Fibroblast of mammary gland (primary cell): ENCODE data around the gene TMTC3.
A peak's percentile ranks its signal among the peaks of the same experiment; 100 is the strongest.

ENCODE experiments used
- DNase-seq: peaks from one replicate; pipeline ENCODE4 v3.0.0-alpha.2; 2010; ENCODE audit warnings: low read depth
- H3K4me3 ChIP-seq: 2 replicates; pipeline ENCODE4 v1.5.1; 2011; ENCODE audit warnings: low read depth, mild to moderate bottlenecking, low read length, moderate library complexity; ENCODE audit not compliant: control insufficient read depth
- CTCF ChIP-seq: conservative IDR thresholded peaks from 2 replicates; pipeline ENCODE4 v1.5.1; 2011; ENCODE audit warnings: low read depth, low read length, inconsistent platforms; ENCODE audit not compliant: control insufficient read depth, insufficient read depth

TMTC3 gene

GRCh38 chr12:88144037-88144436, 1.9 kb downstream of the TMTC3 start:
- TF ChIP-seq CTCF: no peak
- DNase-seq: no peak
- no peak overlapping the region for H3K4me3 ChIP-seq

- TF ChIP-seq CTCF: no peak
- no peak overlapping the region for H3K4me3 ChIP-seq
- DNase-seq: no peak
Observed at GRCh38 chr12:88144546-88145468, 2.7 kb downstream of the TMTC3 start.

- no peak overlapping the region for H3K4me3 ChIP-seq
Observed at GRCh38 chr12:88145567-88146505, 3.7 kb downstream of the TMTC3 start.

GRCh38 chr12:88150063-88150462, 8.0 kb downstream of the TMTC3 start:
- DNase-seq: no peak
- H3K4me3 ChIP-seq: no peak overlapping the region
- TF ChIP-seq CTCF: no peak

More at GRCh38 chr12:88145567-88146505, 3.7 kb downstream of the TMTC3 start:
- no peak for TF ChIP-seq CTCF
- DNase-seq: no peak

- DNase-seq: peak; percentile 76
- peak; percentile 38 for TF ChIP-seq CTCF
Observed at GRCh38 chr12:88153959-88154358, 11.9 kb downstream of the TMTC3 start.

GRCh38 chr12:88156075-88156654, 14.1 kb downstream of the TMTC3 start:
- H3K4me3 ChIP-seq: no peak overlapping the region
- no peak for DNase-seq
- no peak for TF ChIP-seq CTCF

More at GRCh38 chr12:88153959-88154358, 11.9 kb downstream of the TMTC3 start:
- H3K4me3 ChIP-seq: no peak overlapping the region
